IMR-90 (cell line): ENCODE measurements around the gene MEN1. TPM values are rescaled to one million over a fixed set of nuclear protein-coding genes. Genes with fewer than 3 reads are reported as not detected.

Source experiments
- ATAC-seq: fragments of 200-7000 bp; cut with Tn5 transposase; 2 replicates; pipeline ENCODE4 v1.9.1; 2020; ENCODE audit warnings: low read depth, mild to moderate bottlenecking, moderate library complexity
- BruUV-seq: library from RNA; stranded (reverse); fragments of 400-500 nt; replicated peaks from 2 replicates; lab custom pipeline; 2021; lab: Mats Ljungman, UMichigan
- CTCF ChIA-PET: fragments of 300-600 bp; formaldehyde crosslinking; extraction: SDS; loops from one replicate; lab custom pipeline; 2021; ENCODE audit warnings: antibody characterized with exemption; lab: Yijun Ruan, JAX
- POLR2A ChIA-PET: fragments of 300-600 bp; sonication (Branson Sonifier 250); formaldehyde crosslinking; loops from one replicate; lab custom pipeline; 2022; ENCODE audit warnings: antibody characterized with exemption; ENCODE audit not compliant: unreplicated experiment; lab: Charles Lee
- DNase-seq: peaks from one replicate; pipeline ENCODE4 v3.0.0; 2013
- H2AFZ ChIP-seq: replicated peaks from 2 replicates; pipeline ENCODE3; 2013; ENCODE audit warnings: low read length, mild to moderate bottlenecking; ENCODE audit not compliant: poor library complexity
- H2AK5ac ChIP-seq: 2 replicates; pipeline ENCODE4 v1.6.1; 2013; ENCODE audit warnings: low read depth, low read length, inconsistent platforms
- H2AK9ac ChIP-seq: replicated peaks from 2 replicates; pipeline ENCODE3; 2013; ENCODE audit warnings: mild to moderate bottlenecking, low read depth, low read length, moderate library complexity; ENCODE audit not compliant: poor library complexity
- H2BK120ac ChIP-seq: 2 replicates; pipeline ENCODE4 v1.6.1; 2013; ENCODE audit warnings: low read depth, low read length, inconsistent platforms
- H2BK15ac ChIP-seq: 3 replicates; pipeline ENCODE4 v1.6.1; 2013; ENCODE audit warnings: low read depth, low read length, inconsistent platforms
- H2BK20ac ChIP-seq: 2 replicates; pipeline ENCODE4 v1.6.1; 2013; ENCODE audit warnings: low read depth, mild to moderate bottlenecking, inconsistent platforms, low read length, moderate library complexity
- H2BK5ac ChIP-seq: 2 replicates; pipeline ENCODE4 v1.6.1; 2013; ENCODE audit warnings: mild to moderate bottlenecking, low read depth, low read length, inconsistent platforms; ENCODE audit not compliant: poor library complexity, severe bottlenecking
- H3K14ac ChIP-seq: replicated peaks from 2 replicates; pipeline ENCODE4 v1.6.1; 2013; ENCODE audit warnings: low read depth, low read length, inconsistent platforms
- H3K18ac ChIP-seq: 2 replicates; pipeline ENCODE4 v1.6.1; 2013; ENCODE audit warnings: low read depth, low read length, control low read depth
- H3K23ac ChIP-seq: 2 replicates; pipeline ENCODE4 v1.6.1; 2013; ENCODE audit warnings: low read depth, low read length, inconsistent platforms
- H3K27ac ChIP-seq: 2 replicates; pipeline ENCODE4 v1.5.1; 2013; ENCODE audit warnings: mild to moderate bottlenecking, control low read depth, low read length; ENCODE audit not compliant: insufficient read depth
- H3K27me3 ChIP-seq: 2 replicates; pipeline ENCODE4 v1.6.1; 2013; ENCODE audit warnings: low read length; ENCODE audit not compliant: control insufficient read depth, insufficient read depth
- H3K36me3 ChIP-seq: 2 replicates; pipeline ENCODE4 v1.6.1; 2013; ENCODE audit warnings: low read length, mixed read lengths; ENCODE audit not compliant: control insufficient read depth, insufficient read depth
- H3K4ac ChIP-seq: 2 replicates; pipeline ENCODE4 v1.6.1; 2013; ENCODE audit warnings: low read depth, low read length, inconsistent platforms
- H3K4me1 ChIP-seq: 2 replicates; pipeline ENCODE4 v1.6.1; 2013; ENCODE audit warnings: low read length, mixed read lengths; ENCODE audit not compliant: control insufficient read depth, insufficient read depth
- H3K4me2 ChIP-seq: 2 replicates; pipeline ENCODE4 v1.6.1; 2013; ENCODE audit warnings: low read depth, mild to moderate bottlenecking, control low read depth, low read length, moderate library complexity
- H3K4me3 ChIP-seq: 2 replicates; pipeline ENCODE4 v1.5.1; 2013; ENCODE audit warnings: low read depth, mild to moderate bottlenecking, control low read depth, low read length, moderate library complexity; ENCODE audit not compliant: insufficient read depth
- H3K56ac ChIP-seq: 2 replicates; pipeline ENCODE4 v1.6.1; 2013; ENCODE audit warnings: low read length, inconsistent platforms; ENCODE audit not compliant: insufficient read depth; ENCODE audit errors: extremely low read depth
- H3K79me1 ChIP-seq, 2 experiments: 2 replicates each; pipeline ENCODE4 v1.6.1; 2013; ENCODE audit warnings: low read length in 2 of 2, inconsistent platforms in 1 of 2, low read depth in 1 of 2
- H3K9ac ChIP-seq: 2 replicates; pipeline ENCODE4 v1.6.1; 2013; ENCODE audit warnings: low read depth, low read length, control low read depth
- H3K9me1 ChIP-seq: 2 replicates; pipeline ENCODE4 v1.6.1; 2013; ENCODE audit warnings: low read length, inconsistent platforms; ENCODE audit not compliant: insufficient read depth
- H3K9me3 ChIP-seq: 2 replicates; pipeline ENCODE4 v1.6.1; 2013; ENCODE audit warnings: low read length; ENCODE audit not compliant: control insufficient read depth, insufficient read depth
- H4K20me1 ChIP-seq: 2 replicates; pipeline ENCODE4 v1.6.1; 2013; ENCODE audit warnings: low read length, inconsistent platforms; ENCODE audit not compliant: insufficient read depth
- H4K5ac ChIP-seq: 2 replicates; pipeline ENCODE4 v1.6.1; 2013; ENCODE audit warnings: mild to moderate bottlenecking, low read depth, low read length, control low read depth
- H4K8ac ChIP-seq, 2 experiments: 2 replicates each; pipeline ENCODE4 v1.6.1; 2013; ENCODE audit warnings: low read depth in 2 of 2, low read length in 2 of 2, control low read depth in 1 of 2, inconsistent platforms in 1 of 2
- H4K91ac ChIP-seq: 2 replicates; pipeline ENCODE4 v1.6.1; 2013; ENCODE audit warnings: low read depth, low read length, inconsistent platforms; ENCODE audit not compliant: insufficient read depth
- CEBPB ChIP-seq: IDR thresholded peaks from 2 replicates; pipeline ENCODE4 v1.6.1; 2012; ENCODE audit warnings: low read depth, low read length, improper control_type of control experiment
- CHD1 ChIP-seq: IDR thresholded peaks from 2 replicates; pipeline ENCODE4 v1.6.1; 2012; ENCODE audit warnings: low read depth, low read length, improper control_type of control experiment
- ELK1 ChIP-seq: fragments of 150-350 bp; IDR thresholded peaks from 2 replicates; pipeline ENCODE4 v1.6.1; 2016; ENCODE audit warnings: low read depth, mild to moderate bottlenecking, low read length, moderate library complexity, borderline replicate concordance
- FOS ChIP-seq: fragments of 150-350 bp; IDR thresholded peaks from 2 replicates; pipeline ENCODE4 v1.6.1; 2016; ENCODE audit warnings: low read depth, low read length
- MAFK ChIP-seq: IDR thresholded peaks from 2 replicates; pipeline ENCODE4 v1.6.1; 2012; ENCODE audit warnings: low read depth, low read length, improper control_type of control experiment
- MAZ ChIP-seq: IDR thresholded peaks from 2 replicates; pipeline ENCODE4 v1.6.1; 2012; ENCODE audit warnings: low read depth, mild to moderate bottlenecking, low read length, improper control_type of control experiment, moderate library complexity, borderline replicate concordance
- RAD21 ChIP-seq: IDR thresholded peaks from 2 replicates; pipeline ENCODE4 v1.6.1; 2012; ENCODE audit warnings: low read length, improper control_type of control experiment
- RCOR1 ChIP-seq: IDR thresholded peaks from 2 replicates; pipeline ENCODE4 v1.6.1; 2012; ENCODE audit warnings: mild to moderate bottlenecking, low read length, improper control_type of control experiment; ENCODE audit not compliant: insufficient replicate concordance
- WGBS, 2 experiments: methylation state at CpG; one replicate each; pipeline versions ENCODE4 v1.1.5 to v1.1.7; 2013; ENCODE audit warnings: missing lambda C conversion rate in 2 of 2; ENCODE audit not compliant: insufficient read length in 1 of 2; ENCODE audit errors: extremely low coverage in 2 of 2; 5-methylcytosine and 5-hydroxymethylcytosine counted together
- dilution Hi-C: fragments of 300-500 bp; cut with HindIII; formaldehyde crosslinking; loops from one replicate; pipeline ENCODE4 v1.14.3; 2018; ENCODE audit warnings: low sequenced_read_pairs; ENCODE audit not compliant: unreplicated experiment
- in situ Hi-C: fragments of 300-500 bp; cut with MboI; formaldehyde crosslinking; loops from 3 replicates; pipeline ENCODE4 v1.14.3; 2019; ENCODE audit warnings: low sequenced_read_pairs, inconsistent platforms, mixed read lengths
- intact Hi-C: fragments of 100-400 bp; cut with micrococcal nuclease; formaldehyde crosslinking; loops from 2 replicates; pipeline ENCODE4 v1.10.0; 2022
- polyA plus RNA-seq, 3 experiments: library from polyadenylated mRNA; depleted of rRNA; stranded (reverse); fragments of >200 nt; gene quantifications; 2 replicates each; pipeline ENCODE4 v1.2.3, GENCODE V29; 2012; ENCODE audit warnings: low replicate concordance in 1 of 3
- total RNA-seq: library from RNA; depleted of rRNA; stranded (reverse); fragments of >200 nt; gene quantifications from 2 replicates; pipeline ENCODE4 v1.2.3, GENCODE V29; 2012

MEN1 gene
- total and polyA plus RNA-seq, 2 of the 4 experiments (the other 2 are of a cell fraction), result 8.8 to 35.7 TPM

GRCh38 chr11:64774144-64774543 lies 36.2 kb downstream of the MEN1 start:
- dilution Hi-C loops (no loop called here), in situ Hi-C loops (no loop called here), intact Hi-C loops (no loop called here)
- Histone ChIP-seq H4K91ac (no peak overlapping the region), H3K4me2 (no peak overlapping the region), H3K27ac (no peak overlapping the region), H2AK5ac (no peak overlapping the region), H2BK15ac (no peak overlapping the region), H3K79me1 (peaks cover 39 to 73% of the 10 kb centered on the region in 2 experiments), H3K4ac (no peak overlapping the region), H2AFZ (no peak overlapping the region), H2BK120ac (no peak overlapping the region), H3K27me3 (no peaks in the 10 kb centered on the region), H3K18ac (no peak overlapping the region), H3K56ac (no peak overlapping the region), H3K9ac (no peak overlapping the region), H3K23ac (no peak overlapping the region), H3K36me3 (peaks cover 58% of the 10 kb centered on the region), H2BK20ac (no peak overlapping the region), H4K5ac (no peak overlapping the region), H2AK9ac (no peak overlapping the region), H3K4me3 (no peak overlapping the region), H4K8ac (no peak overlapping the region), H2BK5ac (no peak overlapping the region), H3K9me1 (no peaks in the 10 kb centered on the region; the same call in 1 of the 2 replicates), H3K9me3 (no peaks in the 10 kb centered on the region), H4K20me1 (peaks cover 77% of the 10 kb centered on the region), H3K14ac (no peak overlapping the region), H3K4me1 (peaks cover 2% of the 10 kb centered on the region)
- TF ChIP-seq MAZ (no peak), RAD21 (no peak), MAFK (no peak), CEBPB (no peak), CHD1 (no peak), RCOR1 (no peak), ELK1 (no peak), FOS (no peak)
- ATAC-seq (no peak), DNase-seq (no peak)
- WGBS, 2 experiments, result 100% methylated on average over 1 of the region's 5 CpGs; no CpG with 5 or more reads in 1 of the 2 experiments
- ChIA-PET POLR2A (no interaction called here), CTCF (no interaction called here)
- BruUV-seq, result no TSS peak
